OCI-M1 (cell line): Measurements from ENCODE around the gene ZNF296.

Experiments used
- DNase-seq: peaks from one replicate; lab custom pipeline; 2025; lab: John Stamatoyannopoulos, UW

ZNF296 gene

DNA sequence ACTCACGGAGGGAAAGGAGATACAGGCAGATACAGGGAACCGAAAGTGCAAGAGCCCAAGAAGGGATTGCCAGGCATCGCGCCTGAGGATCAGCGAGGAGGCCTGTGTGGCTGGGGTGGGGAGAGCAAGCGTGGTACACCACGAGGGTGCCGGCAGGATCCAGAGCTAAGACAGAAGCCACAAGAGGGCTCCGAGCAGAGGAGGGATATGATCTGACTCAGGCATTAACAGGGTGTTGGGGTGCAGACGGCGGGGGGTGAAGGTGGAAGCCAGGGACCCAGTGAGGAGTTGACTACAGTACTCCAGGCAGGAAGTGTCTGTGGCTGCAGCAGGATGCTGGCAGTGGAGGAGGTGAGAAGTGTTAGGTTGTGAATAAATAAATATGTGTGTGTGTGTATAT, 11.3 kb upstream of the ZNF296 start:
- DNase-seq, result no peak

DNA sequence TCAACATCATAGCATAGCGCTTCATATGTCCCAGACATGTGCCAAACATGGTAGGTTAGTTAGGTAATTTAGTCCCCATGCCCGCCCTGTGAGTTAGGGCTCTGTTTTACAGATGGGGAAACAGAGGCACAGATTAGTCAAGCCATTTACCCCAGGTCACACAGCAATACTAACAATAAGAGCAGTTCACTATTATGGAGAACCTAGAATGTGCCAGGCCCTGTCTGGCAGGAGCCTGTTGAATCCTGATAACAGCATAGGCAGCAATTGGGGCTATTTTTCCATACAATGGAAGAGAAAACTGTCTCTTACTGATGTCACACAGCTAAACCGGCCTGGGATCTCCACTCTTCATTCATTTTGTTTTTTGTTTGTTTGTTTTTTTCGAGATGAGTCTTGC, 10.2 kb upstream of the ZNF296 start:
- DNase-seq, result no peak

DNA sequence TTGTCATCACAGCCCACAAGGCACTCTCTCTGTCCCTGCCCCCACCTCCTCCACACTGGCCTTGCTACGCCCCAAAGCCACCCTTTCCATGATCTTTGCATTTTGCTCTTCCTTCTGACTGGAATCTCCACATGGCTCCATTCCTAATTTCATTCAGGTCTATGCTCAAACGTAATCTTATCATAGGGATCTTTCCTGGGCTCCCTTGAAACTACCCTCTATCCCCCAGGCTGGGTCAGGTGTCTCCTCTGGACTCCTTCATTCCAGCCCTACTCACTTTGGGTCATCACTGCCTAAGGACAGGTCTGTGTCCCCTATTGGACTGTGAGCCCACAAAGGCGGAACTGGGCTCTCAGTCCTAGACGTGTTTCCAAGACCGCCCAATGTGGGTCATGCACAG, 5.9 kb upstream of the ZNF296 start:
- DNase-seq, result no peak

DNA sequence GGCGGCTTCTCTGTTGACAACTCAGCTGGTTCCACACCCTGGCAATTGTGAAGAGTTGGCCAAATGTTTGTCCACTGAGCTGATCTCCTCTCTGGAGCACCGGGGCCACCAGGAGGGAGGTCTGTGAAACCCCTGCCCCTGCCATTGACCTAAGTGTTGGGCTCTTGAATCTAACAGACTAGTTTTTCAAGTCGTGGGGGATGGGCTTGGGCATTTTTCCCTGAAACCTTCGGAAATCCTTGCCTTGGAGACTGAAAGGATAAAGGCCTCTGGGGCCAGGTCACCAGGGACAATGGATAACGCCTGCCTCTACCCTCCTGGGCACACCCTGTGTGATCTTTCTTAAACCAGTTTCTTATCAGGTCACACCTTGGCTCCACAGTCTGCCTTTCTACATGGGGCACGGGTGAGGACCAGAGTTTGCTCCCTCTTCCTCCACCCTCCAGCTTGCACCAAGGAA, 3.7 kb upstream of the ZNF296 start:
- DNase-seq, result no peak

DNA sequence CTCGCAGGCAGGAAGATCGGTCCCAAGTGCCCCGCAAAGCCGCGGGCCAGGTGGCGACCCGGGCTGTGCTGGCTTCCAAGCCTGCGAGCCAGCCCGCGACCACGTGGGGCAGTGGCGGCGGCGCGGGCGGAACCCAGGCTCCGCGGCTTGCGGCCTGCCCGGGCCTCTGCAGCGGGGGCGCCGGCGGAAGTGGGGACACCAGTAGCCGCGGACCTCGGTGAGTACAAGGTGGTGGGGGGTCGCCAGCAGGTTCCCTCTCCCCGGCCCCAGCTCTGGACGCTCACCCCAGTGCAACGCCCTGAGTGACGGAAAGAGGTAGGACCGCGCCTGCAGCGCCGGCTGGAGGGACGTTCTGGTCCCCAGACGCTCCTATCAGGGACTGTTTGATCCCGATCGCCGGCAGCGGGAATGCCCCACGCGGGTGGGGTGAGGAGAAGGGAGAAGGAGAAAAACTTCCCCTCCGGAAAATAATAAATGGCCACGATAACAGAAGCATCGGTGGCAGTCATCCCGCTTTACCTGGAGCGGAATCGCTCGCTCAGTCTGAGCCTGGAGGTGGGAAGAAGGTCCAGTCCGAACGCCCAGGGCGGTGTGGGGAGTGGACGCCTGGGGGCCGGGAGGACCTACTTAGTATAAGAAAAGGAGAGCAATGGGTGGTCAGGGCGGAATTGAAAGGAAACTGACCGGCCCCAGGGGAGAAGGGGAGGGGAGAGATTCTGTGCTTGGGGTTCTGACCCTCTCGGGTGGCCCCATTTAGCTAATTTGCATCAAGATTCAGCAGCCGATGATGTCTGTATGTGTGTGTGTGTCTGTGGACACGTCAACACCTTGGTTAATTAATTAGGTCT, 3.0 kb upstream of the ZNF296 start, which contains the start of gene GEMIN7:
TSS of gene GEMIN7 (plus strand) at position 198 of the 848 bp plus-strand sequence. CDS start 10,855 bp downstream, outside the sequence.
- DNase-seq, result peak; percentile 90

DNA sequence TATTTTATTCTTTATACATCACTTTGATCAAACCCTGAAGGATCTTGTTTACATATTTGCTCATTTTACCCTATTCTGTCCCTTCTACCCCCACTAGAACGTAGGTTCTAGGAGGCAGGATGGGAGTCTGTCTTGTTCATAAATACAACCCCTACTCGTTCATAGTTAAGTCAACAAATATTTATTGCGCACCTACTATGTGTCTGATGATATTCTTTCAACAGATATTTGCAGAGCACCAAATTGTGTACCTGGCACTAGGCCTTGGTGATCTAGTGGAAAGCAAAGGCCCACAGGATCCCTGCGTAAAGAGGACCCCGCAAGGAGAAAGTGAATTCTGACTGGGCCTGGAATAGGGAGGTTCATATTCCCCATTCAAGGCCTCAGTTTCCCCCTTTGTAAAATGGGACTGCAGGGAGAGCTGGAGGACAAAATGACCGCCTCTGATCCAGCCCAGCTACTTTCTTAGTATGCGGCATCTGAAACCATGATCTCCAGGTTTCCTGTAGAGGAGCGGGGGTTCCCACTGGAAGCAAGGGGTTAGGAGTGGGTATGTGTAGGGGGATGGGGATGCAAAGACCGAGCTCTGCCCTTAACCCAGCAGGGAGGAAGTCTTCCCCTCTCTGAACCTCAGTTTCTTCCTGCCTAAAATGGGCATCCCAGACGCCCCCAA, 2.2 kb upstream of the ZNF296 start:
- DNase-seq, result no peak

DNA sequence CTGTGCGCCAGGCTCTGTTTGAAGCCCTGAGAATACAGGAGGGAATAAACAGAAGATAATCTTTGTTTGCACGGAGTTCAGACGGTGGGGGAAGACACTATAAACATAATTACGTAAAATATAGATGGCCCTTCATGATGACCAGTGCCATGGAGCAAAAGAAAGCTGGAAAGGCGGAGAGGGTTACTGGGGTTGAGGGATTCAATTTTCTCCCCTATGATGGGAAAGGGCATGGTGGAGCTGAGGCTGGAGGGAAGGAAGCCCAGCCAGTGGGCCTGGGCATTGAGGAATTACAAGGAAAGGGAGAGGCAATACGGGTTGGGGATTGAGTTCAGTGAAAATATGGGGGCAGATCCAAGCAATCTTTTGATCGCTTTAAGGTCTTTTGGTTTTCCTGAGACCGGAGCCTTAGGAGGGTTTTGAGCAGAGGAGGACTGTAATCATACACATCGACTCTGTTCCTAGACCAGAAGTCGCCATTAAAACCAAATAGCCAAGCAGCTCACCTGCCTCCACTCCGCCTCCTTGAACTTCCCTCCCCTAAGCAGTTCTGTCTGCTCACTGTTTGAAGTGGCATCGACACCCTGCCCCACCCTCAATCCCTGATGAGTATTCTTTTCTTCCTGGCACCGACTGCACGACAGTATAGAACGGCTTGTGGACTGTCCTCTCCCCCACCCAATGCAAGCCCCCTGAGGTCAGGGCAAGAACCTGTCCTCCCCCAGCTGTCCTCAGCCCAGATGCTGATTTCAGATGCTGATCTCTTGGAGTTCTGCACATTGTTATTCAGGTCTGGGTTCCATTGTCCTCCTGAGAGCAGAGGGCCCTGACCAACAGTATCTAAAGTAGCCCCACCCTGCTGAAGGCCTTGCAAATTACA, 813 bp upstream of the ZNF296 start:
- DNase-seq, result no peak

DNA sequence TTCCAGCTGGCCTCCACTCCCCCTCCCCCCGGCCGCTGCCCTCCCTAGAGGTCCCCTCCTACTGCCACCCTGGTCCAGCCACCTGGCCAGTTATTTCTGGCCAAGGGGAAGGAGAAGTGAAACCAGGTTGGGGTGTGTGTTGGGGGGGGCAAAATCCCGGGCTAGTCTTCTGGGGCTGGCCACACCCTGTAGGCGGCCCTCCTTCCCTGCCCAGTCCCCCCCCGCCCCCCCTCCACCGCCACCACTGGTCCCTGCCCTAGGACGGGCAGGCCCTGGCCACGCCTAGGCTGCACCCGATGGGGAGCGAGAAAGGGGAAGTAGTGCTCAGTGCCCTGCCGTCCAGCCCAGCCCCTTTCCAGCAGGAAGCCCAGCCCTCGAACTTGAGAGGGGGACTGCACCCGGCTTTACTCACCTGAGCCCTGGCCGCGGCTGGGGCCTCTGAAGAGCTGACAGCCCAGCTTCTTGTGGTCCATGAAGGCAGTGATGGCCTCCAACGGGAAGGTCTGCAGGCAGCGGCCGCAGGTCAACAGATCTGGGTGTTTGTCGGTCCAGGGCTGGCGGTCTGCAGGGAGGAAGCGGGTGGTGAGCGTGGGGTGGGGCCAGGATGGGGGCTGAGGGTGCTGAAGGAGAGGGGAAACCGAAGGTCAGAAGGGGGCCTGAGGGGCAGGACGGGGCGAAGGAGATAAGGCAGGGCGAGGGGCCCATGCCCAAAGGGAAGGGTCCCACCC, 813 bp downstream of the ZNF296 start:
- peak; percentile 97 for DNase-seq

DNA sequence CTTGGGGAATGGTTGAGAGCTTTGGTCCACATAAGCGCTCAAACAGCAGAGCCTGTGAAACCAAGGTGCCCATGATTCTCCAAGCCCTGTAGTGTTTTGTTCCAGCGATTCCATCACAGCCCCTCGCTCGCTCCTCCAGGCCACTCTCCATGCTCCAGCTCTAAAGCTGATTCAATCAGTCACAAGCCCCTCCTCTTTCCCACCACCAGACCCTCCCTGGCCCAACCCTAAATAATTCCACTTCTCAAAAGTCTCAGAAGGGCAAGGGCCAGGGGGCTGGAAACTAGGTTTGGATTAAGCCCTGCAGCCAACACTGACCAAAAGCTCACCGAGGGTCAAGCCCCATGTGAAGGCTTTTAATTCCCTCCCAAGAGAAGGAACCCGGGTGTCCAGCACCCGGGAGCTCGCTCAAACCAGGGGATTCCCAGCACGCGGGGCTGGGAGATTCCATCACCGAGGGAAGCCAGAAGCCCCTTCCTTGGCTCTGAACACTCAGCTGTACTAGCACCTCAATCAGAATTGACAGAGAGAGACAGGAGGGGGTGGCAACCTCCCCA, 1.5 kb downstream of the ZNF296 start:
- DNase-seq, result no peak

DNA sequence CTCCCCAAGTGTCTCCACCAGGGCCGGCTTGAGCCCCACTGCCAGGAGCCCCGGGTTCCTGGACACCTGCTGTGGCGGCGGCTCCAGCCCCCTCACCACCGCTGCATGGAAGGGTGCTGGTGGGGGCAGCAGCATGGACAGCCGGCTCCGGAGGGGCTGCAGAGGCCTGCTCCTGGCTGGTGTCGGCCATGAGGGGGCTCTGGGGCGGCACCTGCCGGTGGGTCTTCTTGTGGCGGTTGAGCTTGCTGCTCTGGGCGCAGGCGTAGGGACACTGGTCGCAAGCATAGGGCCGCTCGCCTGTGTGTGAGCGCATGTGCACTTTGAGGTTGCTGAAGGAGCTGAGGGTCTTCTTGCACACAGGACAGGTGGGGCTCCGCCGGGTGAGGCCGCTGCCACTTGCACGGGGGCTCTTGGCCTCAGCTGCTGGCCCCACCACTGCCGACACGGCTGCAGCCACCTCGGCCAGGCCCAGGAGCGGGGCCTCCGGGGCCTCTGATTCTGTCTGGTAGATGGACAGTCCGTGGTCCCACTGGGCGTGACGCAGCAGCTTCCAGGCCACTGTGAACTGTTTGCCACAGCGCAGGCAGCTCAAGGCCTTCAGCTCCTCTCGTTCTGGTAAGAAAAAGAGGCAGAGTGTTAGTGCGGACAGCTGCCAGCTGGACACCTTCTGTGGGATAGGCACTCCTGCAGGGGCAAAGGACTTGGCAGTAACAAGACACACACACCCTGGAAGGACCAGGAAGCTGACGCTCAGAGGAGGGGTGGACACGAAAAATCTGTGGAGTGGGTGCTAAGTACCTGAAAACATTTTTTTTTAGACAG, 4.1 kb downstream of the ZNF296 start:
- no peak for DNase-seq

DNA sequence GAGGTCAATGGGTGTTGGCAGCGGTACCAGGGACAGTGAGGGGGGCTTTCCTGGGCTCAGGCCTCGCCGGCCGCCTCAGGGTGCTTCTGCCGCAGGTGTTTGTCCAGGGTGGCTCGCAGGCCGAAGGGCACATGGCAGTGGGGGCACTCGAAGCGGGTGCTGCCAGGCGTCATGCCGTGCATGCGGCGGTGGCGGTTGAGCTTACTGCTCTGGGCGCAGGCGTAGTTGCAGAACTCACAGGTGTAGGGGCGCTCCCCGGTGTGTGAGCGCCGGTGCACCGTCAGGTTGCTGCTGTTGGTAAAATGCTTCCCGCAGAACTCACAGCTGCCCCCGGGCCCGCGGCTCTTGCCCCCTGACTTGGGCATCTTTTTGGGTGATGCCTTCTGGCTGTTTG, 4.7 kb downstream of the ZNF296 start:
- DNase-seq, result no peak

DNA sequence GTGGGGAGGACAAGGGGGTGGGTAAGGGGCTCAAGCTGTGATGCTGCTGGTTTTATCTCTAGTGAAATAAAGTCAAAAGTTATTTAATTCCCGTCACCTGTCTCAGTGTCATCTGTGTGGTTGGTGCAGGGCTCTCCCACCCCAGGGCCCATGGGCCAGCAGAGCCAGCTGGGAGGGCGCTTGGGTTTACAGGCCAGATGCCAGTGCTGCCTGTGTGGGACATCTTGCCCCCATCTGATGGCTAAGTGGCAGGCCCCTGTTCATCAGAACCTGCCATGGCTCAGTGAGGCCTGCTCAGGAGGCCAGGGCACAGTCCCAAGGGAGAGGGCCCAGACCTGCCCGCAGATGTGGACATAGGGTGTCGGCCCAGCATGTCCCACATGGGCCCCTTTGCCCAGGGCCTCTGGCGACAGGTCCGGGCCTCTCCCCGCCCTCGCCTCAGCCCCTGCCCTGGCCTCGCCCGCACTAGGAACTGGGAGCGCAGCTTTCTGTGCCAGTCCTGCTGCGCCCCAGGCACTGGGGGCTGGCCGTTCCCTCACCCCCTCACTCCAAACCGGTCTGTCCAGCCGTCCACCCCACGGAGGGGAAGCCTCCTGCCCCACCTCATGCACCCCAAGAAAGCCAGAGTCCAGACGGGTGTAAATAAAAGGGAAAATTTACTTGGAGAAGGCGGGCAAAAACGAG, 5.3 kb downstream of the ZNF296 start:
- DNase-seq, result no peak

DNA sequence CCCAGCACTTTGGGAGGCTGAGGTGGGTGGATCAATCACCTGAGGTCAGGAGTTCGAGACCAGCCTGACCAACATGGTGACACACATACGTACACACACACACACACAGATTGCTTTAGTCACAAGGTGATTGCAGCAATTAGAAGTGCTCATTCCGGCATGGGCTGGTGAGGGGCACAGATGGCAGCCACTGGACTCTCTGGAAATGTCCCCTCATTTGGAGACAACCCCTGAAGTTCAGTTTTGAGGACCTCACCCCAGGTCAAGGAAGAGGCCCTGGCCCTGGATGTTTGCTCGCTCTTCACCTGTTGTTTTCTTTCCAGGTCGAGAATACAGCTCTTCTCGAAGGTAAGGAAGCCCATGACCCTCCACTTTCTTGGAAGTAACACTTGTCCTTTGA, 6.1 kb downstream of the ZNF296 start:
- DNase-seq, result no peak

DNA sequence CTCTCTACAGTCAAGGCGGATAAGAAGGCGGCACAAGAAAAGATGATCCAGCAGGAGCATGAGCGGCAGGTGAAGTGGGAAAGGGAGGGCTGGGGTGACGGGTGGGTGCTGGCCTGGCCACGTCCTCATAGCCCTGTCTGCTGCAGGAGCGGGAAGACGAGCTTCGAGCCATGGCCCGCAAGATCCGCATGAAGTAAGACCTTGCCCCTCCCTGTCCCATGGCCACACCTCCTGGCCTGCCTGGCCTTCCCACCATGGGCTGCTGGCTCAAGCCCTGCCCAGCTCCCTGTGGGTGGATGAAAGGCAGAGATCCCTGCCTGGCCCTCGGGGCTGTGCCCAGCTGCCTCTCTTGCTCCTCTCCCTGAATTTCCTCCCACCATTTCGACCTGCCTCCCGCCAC, 7.2 kb downstream of the ZNF296 start:
- no peak for DNase-seq

DNA sequence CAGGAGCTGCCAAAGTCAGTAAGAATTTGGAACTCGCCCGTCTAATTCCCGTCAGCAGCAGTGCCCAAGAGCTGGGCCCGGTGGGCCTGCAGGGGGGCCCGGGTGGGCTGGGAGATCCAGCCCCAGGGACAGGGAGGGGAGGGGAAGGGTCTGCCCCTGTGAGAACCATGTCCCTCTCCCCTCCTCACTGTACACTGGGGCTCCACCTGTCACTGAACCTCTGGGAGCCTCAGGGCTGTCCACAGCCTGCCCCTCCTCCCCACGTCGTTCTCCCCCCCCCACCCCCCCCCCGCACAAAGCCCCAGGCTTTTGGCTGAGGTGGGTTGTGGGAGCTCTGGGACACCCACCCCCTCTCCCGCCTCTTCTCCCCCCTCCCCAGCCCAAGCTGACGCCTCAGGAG, 8.2 kb downstream of the ZNF296 start:
- DNase-seq, result no peak

DNA sequence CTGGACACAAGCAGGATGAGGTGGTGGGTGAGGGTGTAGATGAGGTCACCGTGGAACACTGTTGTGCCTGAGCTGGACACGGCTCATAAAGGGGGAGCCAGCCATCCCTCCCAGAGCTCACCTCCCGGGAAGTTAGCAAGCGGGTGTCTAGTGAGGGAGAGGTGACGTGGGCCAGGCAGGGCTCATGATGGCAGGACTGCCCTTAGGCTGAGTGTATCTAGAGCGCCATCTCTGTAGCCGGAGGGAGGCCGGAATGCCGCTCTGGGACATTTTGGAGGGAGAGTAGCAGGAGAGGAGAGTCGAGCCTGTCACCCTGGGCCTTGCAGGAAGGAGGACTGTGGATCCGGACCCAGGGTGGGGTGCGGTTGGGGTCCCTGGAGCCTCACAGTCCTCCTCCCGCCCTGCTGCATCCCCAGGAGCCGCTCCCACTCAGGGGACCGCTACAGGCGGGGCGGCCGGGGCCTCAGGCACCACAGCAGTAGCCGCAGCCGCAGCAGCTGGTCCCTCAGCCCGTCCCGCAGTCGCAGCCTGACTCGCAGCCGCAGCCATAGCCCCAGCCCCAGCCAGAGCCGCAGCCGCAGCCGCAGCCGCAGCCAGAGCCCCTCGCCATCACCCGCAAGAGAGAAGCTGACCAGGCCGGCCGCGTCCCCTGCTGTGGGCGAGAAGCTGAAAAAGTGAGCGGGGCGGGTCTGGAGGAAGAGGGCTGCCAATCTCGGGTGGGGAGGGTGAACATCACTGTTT, 9.2 kb downstream of the ZNF296 start:
- DNase-seq, result no peak

DNA sequence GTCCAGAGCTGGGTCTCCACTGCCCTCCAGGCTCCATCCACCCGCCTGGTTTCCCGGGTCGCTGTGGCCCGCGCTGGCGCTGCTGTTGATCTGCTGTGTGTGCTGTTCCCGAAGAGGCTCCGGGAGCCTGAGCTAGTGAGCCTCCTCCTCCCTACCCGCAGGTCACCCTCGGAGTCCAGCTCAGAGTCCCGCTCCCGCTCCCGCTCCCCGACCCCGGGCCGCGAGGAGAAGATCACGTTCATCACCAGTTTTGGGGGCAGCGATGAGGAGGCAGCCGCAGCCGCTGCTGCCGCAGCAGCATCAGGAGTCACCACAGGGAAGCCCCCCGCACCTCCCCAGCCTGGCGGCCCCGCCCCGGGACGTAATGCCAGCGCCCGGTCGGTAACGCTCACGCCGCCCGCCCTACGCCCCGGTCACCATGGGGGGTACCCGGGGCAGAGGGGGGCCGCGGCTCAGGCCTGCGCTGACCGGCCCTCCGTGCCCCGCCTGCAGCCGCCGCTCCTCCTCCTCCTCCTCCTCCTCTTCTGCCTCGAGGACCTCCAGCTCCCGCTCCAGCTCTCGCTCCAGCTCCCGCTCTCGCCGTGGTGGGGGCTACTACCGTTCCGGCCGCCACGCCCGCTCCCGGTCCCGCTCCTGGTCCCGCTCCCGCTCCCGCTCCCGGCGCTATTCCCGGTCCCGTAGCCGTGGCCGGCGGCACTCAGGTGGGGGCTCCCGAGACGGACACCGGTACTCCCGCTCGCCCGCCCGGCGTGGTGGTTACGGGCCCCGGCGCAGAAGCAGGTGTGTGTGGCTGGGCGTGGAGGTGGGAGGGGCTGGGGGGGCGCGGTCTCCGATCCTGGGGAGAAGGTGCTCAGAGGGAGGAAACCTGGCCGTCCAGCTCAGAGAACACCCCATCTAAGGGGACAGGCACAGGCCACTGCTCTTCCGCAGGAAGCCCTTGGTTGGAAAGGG, 12.2 kb downstream of the ZNF296 start:
- DNase-seq, result no peak

DNA sequence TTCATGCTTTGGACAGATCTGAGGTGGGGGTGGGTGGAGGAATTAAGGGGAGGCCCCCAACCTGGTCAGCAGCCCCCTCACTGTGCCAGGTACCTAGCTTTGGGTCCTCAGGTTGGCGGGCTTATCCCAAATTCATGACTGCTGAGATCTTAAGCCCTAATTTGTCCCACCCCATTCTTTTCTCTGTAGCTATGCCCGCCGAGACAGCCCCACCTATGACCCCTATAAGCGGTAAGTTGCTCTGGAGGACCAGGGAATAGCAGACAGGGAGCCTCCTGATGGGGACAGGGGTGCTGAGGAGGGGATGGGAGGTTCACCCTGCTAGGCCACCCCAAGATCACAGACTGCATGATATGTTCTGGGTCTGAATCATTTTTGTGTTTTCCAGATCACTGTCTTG, 14.3 kb downstream of the ZNF296 start:
- DNase-seq, result no peak
